Ascending aorta (tissue), 2 donors: ENCODE data around the gene PTGES. TPM values are rescaled to one million over a fixed set of nuclear protein-coding genes. Genes with fewer than 3 reads are reported as not detected.
"Not testable (repeated sequence)": the region's sequence is repeated elsewhere in the genome, so short reads cannot be mapped to it uniquely, and the experiment has no call there.

ENCODE experiments used
- DNase-seq, 2 donors: peaks; one replicate each; pipeline ENCODE4 v3.0.0-alpha.2; 2019; ENCODE audit warnings: low spot score in 2 of 2
- H3K27ac ChIP-seq, 2 donors: fragments of 200-600 bp; sonication (generic); one replicate each; pipeline ENCODE4 v1.5.1; 2016 to 2017; ENCODE audit warnings: mild to moderate bottlenecking in 1 of 2
- H3K27me3 ChIP-seq: fragments of 200-600 bp; sonication (generic); one replicate; pipeline ENCODE4 v1.5.1; 2017
- H3K36me3 ChIP-seq, 2 donors: fragments of 200-600 bp; sonication (generic); one replicate each; pipeline ENCODE4 v1.5.1; 2016
- H3K4me1 ChIP-seq, 2 donors: fragments of 200-600 bp; sonication (generic); one replicate each; pipeline ENCODE4 v1.5.1; 2016 to 2017; ENCODE audit warnings: mild to moderate bottlenecking in 1 of 2
- H3K4me3 ChIP-seq, 2 donors: fragments of 200-600 bp; sonication (generic); one replicate each; pipeline ENCODE4 v1.5.1; 2016 to 2017; ENCODE audit warnings: mild to moderate bottlenecking in 1 of 2
- H3K9me3 ChIP-seq, 2 donors: fragments of 200-600 bp; sonication (generic); one replicate each; pipeline ENCODE4 v1.5.1; 2016
- CTCF ChIP-seq, 3 experiments: fragments of 200-600 bp in 2 of 3; fragments of 450-650 bp in 1 of 3; sonication (generic) in 2 of 3; IDR thresholded peaks; one replicate each; pipeline ENCODE4 v1.5.1; 2016 to 2019; ENCODE audit warnings: antibody characterized with exemption in 3 of 3, mild to moderate bottlenecking in 1 of 3, moderate library complexity in 1 of 3
- intact Hi-C: fragments of 100-400 bp; cut with DNase I; formaldehyde crosslinking; loops from one replicate; pipeline ENCODE4 v1.15.1; 2023
- total RNA-seq: library from RNA; depleted of rRNA; stranded (reverse); fragments of >200 nt; gene quantifications from one replicate; pipeline ENCODE4 v1.1.0, GENCODE V29; 2016

PTGES gene
- total RNA-seq, 1 donor from 2014 or later, result 8.9 TPM

- no peak for TF ChIP-seq CTCF (IDR thresholded peaks at IDR 0.05)
- intact Hi-C loops, result no loop called here
- DNase-seq, result no peak
- Histone ChIP-seq H3K27ac (no peak overlapping the region), H3K4me1 (peaks cover 0 to 11% of the 10 kb centered on the region in 2 donors), H3K4me3 (no peak overlapping the region), H3K9me3 (no peaks in the 10 kb centered on the region), H3K36me3 (no peaks in the 10 kb centered on the region), H3K27me3 (no peaks in the 10 kb centered on the region)
Observed at GRCh38 chr9:129778469-129778868, 25.6 kb upstream of the PTGES start.

DNA sequence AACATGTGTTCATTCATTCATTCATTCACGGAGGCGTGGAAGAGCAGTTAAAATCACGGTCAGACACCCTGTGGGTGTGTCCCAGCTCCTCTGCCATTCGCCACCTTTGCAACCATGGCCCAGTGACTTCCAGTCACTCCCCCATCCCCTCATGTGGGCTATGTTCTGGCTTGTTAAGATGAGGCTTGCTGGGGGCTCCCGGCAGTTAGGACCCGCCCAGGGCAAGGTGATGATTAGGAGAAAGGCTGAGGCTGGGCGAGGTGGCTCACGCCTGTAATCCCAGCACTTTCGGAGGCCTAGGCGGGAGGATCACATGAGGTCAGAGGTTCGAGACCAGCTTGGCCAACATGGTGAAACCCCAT, 24.9 kb upstream of the PTGES start:
- H3K27ac ChIP-seq, result peak overlapping the region; percentile 35 to 75
- intact Hi-C loops, result no loop called here

DNA sequence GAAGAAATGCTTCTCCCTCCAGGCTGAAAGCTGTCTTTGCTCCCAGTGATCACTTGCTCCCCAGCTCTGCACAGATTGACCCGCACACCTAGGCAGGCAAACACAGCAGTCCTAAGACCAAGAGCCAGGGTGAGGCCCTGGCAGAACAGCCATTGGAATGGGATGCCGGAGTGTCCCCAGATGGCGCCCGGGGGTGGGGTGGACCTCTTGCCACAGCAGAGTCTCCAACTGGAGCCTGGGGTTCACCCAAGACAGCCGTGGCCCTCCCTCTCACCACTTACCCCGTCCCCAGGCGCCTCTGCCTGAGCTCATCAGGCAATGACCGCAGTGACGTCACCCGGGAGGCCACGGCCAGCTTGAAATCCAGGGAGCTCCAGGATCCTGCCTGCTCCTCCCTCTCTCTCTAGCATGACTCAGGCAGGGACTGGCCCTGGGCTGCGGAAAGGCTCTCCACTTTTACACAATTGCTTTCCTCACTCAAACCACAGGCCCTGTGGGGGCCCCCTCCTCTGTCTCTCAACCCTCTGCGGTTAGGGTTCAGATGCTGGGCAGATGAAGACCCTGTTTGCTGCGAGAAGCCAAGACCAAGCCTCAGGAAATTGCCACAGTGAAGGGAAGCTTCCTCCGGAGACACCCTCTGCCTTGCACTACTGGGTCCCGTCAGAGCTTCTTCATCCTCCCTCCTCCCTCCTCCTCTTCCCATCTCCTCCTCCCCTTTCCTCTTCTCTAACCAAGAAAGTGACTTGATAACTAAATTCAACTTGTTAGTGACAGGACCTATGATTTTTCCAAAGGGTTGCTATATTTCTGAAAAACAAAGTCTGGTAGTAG, 24.3 kb upstream of the PTGES start:
- H3K27me3 ChIP-seq, result no peaks in the 10 kb centered on the region
- no peaks in the 10 kb centered on the region for H3K36me3 ChIP-seq
- intact Hi-C loops, result no loop called here
- peak; percentile 92 to 98 for DNase-seq
- H3K9me3 ChIP-seq, result no peaks in the 10 kb centered on the region
- peak overlapping the region in 1 of 2 donors; percentile 20 for H3K4me3 ChIP-seq
- peaks cover 0 to 11% of the 10 kb centered on the region in 2 donors for H3K4me1 ChIP-seq
- TF ChIP-seq CTCF (IDR thresholded peaks at IDR 0.05), result no peak
- H3K27ac ChIP-seq, result peak overlapping the region; percentile 69 to 75

More for the DNA sequence above, 24.9 kb upstream of the PTGES start:
- Histone ChIP-seq H3K4me1 (peaks cover 0 to 11% of the 10 kb centered on the region in 2 donors), H3K36me3 (no peaks in the 10 kb centered on the region), H3K9me3 (no peaks in the 10 kb centered on the region), H3K27me3 (no peaks in the 10 kb centered on the region), H3K4me3 (no peak overlapping the region)
- no peak for DNase-seq
- TF ChIP-seq CTCF (IDR thresholded peaks at IDR 0.05), result no peak

DNA sequence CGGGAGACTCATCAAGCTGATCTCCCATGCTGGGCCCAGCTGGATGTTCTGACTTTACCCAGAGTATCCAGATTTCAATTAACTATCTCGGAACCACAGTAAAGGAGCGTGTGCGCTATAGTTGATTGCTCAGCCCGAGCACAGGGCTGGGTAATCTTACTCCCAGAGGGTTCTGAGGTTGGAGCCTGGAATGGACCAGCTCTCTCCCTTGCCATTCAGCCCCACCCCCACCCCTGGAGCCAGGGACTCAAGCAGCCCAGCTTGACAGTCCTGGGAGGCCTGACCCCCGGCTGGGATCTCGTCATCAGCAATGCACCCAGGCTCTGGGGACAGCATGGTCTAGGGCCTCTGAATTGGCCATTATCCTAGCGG, 23.7 kb upstream of the PTGES start:
- TF ChIP-seq CTCF (IDR thresholded peaks at IDR 0.05), result no peak
- Histone ChIP-seq H3K4me3 (peak overlapping the region in 1 of 2 donors; percentile 20), H3K4me1 (peaks cover 0 to 11% of the 10 kb centered on the region in 2 donors), H3K27ac (peak overlapping the region; percentile 69 to 75), H3K27me3 (no peaks in the 10 kb centered on the region), H3K9me3 (no peaks in the 10 kb centered on the region), H3K36me3 (no peaks in the 10 kb centered on the region)
- no peak for DNase-seq
- intact Hi-C loops, result no loop called here

DNA sequence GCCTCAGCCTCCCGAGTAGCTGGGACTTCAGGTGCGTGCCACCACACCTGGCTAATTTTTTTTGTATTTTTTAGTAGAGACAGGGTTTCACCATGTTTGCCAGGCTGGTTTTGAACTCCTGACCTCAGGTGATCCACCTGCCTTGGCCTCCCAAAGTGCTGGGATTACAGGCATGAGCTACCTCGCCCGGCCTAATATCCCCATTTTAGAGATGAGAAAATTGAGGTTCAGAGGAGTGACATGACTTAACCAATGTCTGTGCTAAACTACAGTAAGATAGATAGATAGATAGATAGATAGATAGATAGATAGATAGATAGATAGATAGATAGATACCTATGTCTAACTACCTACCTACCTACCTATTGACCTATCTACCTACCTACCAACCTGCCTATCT, 23.3 kb upstream of the PTGES start:
- intact Hi-C loops, H3K36me3 ChIP-seq, H3K4me3 ChIP-seq, H3K9me3 ChIP-seq, DNase-seq, H3K27me3 ChIP-seq: not testable (repeated sequence)
- Histone ChIP-seq H3K27ac (peak overlapping the region in 1 of 2 donors; percentile 69), H3K4me1 (peaks cover 0 to 11% of the 10 kb centered on the region in 2 donors)

GRCh38 chr9:129775448-129775798, 22.6 kb upstream of the PTGES start:
- H3K9me3 ChIP-seq, result no peaks in the 10 kb centered on the region
- H3K36me3 ChIP-seq, result no peaks in the 10 kb centered on the region
- no peak overlapping the region for H3K27ac ChIP-seq
- peaks cover 0 to 11% of the 10 kb centered on the region in 2 donors for H3K4me1 ChIP-seq
- no peak for DNase-seq
- intact Hi-C loops, result no loop called here
- H3K27me3 ChIP-seq, result no peaks in the 10 kb centered on the region
- no peak for TF ChIP-seq CTCF (IDR thresholded peaks at IDR 0.05)
- no peak overlapping the region for H3K4me3 ChIP-seq
